Loucy (cell line): Measurements from ENCODE around the gene BEND4.

ENCODE experiments used
- H2AFZ ChIP-seq: fragments of 200-600 bp; sonication (generic); 2 replicates; pipeline ENCODE4 v1.6.0; 2016; ENCODE audit warnings: antibody characterized with exemption, mild to moderate bottlenecking, low read length, moderate library complexity
- H3F3A ChIP-seq: fragments of 200-600 bp; 2 replicates; pipeline ENCODE4 v1.6.0; 2016; ENCODE audit warnings: antibody characterized with exemption, low read depth, mild to moderate bottlenecking
- H3K27me3 ChIP-seq: fragments of 200-600 bp; sonication (generic); 2 replicates; pipeline ENCODE4 v1.6.1; 2014; ENCODE audit warnings: low read length, mild to moderate bottlenecking; ENCODE audit not compliant: insufficient read depth, poor library complexity, severe bottlenecking
- H3K36me3 ChIP-seq: fragments of 200-600 bp; sonication (generic); 2 replicates; pipeline ENCODE4 v1.6.1; 2016; ENCODE audit warnings: low read length; ENCODE audit not compliant: insufficient read depth
- H3K4me1 ChIP-seq: fragments of 200-600 bp; sonication (generic); 2 replicates; pipeline ENCODE4 v1.5.1; 2014; ENCODE audit warnings: low read length, mild to moderate bottlenecking; ENCODE audit not compliant: insufficient read depth, poor library complexity, severe bottlenecking
- H3K4me2 ChIP-seq: fragments of 200-600 bp; sonication (generic); 2 replicates; pipeline ENCODE4 v1.6.0; 2014; ENCODE audit warnings: antibody characterized with exemption, low read length, low read depth, mild to moderate bottlenecking; ENCODE audit not compliant: poor library complexity, severe bottlenecking
- H3K4me3 ChIP-seq: fragments of 200-600 bp; sonication (generic); 2 replicates; pipeline ENCODE4 v1.5.1; 2014; ENCODE audit warnings: low read length, mild to moderate bottlenecking, mixed read lengths; ENCODE audit not compliant: poor library complexity, severe bottlenecking
- H3K79me2 ChIP-seq: fragments of 200-600 bp; sonication (generic); 2 replicates; pipeline ENCODE4 v1.6.1; 2014; ENCODE audit warnings: low read length; ENCODE audit not compliant: insufficient read depth
- H3K9ac ChIP-seq: fragments of 200-600 bp; sonication (generic); 2 replicates; pipeline ENCODE4 v1.6.0; 2014; ENCODE audit warnings: mild to moderate bottlenecking, low read depth, low read length, moderate library complexity; ENCODE audit not compliant: poor library complexity, severe bottlenecking
- H3K9me2 ChIP-seq: fragments of 200-600 bp; sonication (generic); replicated peaks from 2 replicates; pipeline ENCODE4 v1.6.1; 2016; ENCODE audit warnings: low read depth, low read length, mixed read lengths
- H3K9me3 ChIP-seq: fragments of 200-600 bp; sonication (generic); 2 replicates; pipeline ENCODE4 v1.6.1; 2014; ENCODE audit warnings: mild to moderate bottlenecking, antibody characterized with exemption, low read length, low read depth; ENCODE audit not compliant: insufficient read depth
- H4K20me1 ChIP-seq: fragments of 200-600 bp; sonication (generic); 2 replicates; pipeline ENCODE4 v1.6.0; 2014; ENCODE audit warnings: antibody characterized with exemption, low read length, mild to moderate bottlenecking; ENCODE audit not compliant: insufficient read depth, poor library complexity, severe bottlenecking
- CTCF ChIP-seq: fragments of 200-600 bp; sonication (generic); conservative IDR thresholded peaks from 2 replicates; pipeline ENCODE4 v1.5.1; 2014; ENCODE audit warnings: mild to moderate bottlenecking, antibody characterized with exemption, low read length
- EZH2phosphoT487 ChIP-seq: fragments of 200-600 bp; IDR thresholded peaks from 2 replicates; pipeline ENCODE4 v1.6.1; 2018; ENCODE audit warnings: antibody characterized with exemption, mild to moderate bottlenecking, moderate library complexity, borderline replicate concordance

BEND4 gene

DNA sequence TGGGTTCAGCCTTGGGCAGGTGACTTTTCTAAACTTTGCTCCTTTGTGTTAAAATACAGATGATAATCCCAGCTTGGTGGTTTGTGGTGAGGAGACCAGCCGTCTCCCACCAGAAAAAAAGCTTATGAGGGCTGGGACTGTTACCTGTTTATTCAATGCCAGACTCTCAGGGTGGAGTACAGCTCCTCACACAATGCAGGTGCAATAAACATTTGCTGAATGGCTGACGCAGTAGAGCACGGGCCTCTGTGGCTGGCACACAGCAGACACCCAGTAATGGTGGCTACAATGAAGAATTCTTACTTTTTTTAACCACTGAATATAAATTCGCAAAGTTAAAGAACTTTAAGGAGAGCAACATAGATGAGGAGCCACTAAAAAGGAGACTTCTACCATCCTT lies 30.2 kb downstream of the BEND4 start:
- Histone ChIP-seq H3K9ac (no peak overlapping the region), H4K20me1 (no peaks in the 10 kb centered on the region), H3K4me1 (no peaks in the 10 kb centered on the region), H3K9me3 (no peaks in the 10 kb centered on the region), H3K36me3 (no peaks in the 10 kb centered on the region), H3K4me3 (no peak overlapping the region), H2AFZ (no peak overlapping the region), H3K4me2 (no peak overlapping the region), H3F3A (no peaks in the 10 kb centered on the region), H3K27me3 (no peaks in the 10 kb centered on the region), H3K79me2 (no peaks in the 10 kb centered on the region), H3K9me2 (no peaks in the 10 kb centered on the region)
- TF ChIP-seq CTCF = no peak

DNA sequence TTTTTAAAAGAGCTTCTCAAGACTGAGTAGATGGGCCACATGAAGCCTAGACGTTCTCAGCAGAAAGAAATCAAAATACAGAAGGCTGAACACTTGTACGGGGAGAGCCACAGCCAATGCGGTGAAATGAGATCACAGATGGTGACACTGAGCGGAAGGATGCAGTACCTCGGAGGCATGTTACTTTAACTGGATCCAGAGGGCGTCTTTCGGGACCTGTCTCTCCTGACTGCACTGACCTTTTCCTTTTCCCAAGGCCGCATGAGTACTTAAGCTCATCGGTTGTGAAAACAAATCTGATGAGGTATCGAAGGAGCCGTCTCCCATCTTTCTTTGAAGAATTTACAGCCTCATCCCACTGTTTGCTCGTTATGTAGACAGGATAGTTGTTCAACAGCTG lies 32.6 kb downstream of the BEND4 start:
- no peaks in the 10 kb centered on the region for H3K36me3 ChIP-seq

DNA sequence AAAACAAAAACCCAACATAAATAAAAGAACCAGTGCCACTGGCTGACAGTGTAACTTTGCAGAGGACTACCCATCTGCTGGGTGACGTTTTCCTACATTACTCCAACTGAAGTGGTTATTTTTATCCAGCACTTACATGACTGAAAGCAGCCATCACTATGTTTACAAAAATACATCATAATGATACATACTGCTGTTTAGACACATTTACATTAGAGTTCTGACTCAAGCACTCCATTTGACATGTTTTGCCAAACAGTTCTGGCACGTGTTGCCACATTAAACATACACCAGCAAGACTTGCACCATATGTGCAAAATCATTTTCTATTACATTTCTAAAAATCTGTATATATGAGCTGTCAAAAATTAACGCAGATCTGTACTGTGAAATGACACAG lies 39.6 kb downstream of the BEND4 start:
- Histone ChIP-seq H3K4me1 (no peaks in the 10 kb centered on the region), H2AFZ (no peak overlapping the region), H3K27me3 (no peaks in the 10 kb centered on the region), H3K9me2 (no peaks in the 10 kb centered on the region), H3K4me2 (no peak overlapping the region), H3K4me3 (no peak overlapping the region), H3K79me2 (no peaks in the 10 kb centered on the region), H3K36me3 (no peaks in the 10 kb centered on the region), H3K9ac (no peak overlapping the region), H3K9me3 (no peaks in the 10 kb centered on the region), H3F3A (no peaks in the 10 kb centered on the region), H4K20me1 (no peaks in the 10 kb centered on the region)
- TF ChIP-seq EZH2phosphoT487 (no peak), CTCF (no peak)

More for the DNA sequence above, 32.6 kb downstream of the BEND4 start:
- TF ChIP-seq EZH2phosphoT487 (no peak), CTCF (no peak)
- Histone ChIP-seq H3K9me2 (no peaks in the 10 kb centered on the region), H3K79me2 (no peaks in the 10 kb centered on the region), H3K9me3 (no peaks in the 10 kb centered on the region), H3K9ac (no peak overlapping the region), H3K27me3 (no peaks in the 10 kb centered on the region), H3K4me3 (no peak overlapping the region), H3K4me1 (no peaks in the 10 kb centered on the region), H2AFZ (no peak overlapping the region), H3F3A (no peaks in the 10 kb centered on the region), H3K4me2 (no peak overlapping the region), H4K20me1 (no peaks in the 10 kb centered on the region)
